Activated CD4-positive, CD25-positive, alpha-beta regulatory T cell (primary cell): ENCODE data around the gene MYORG.

Experiments
- DNase-seq, 4 experiments: peaks; one replicate each; lab custom pipeline; 2025; lab: John Stamatoyannopoulos, UW

Gene MYORG

DNA sequence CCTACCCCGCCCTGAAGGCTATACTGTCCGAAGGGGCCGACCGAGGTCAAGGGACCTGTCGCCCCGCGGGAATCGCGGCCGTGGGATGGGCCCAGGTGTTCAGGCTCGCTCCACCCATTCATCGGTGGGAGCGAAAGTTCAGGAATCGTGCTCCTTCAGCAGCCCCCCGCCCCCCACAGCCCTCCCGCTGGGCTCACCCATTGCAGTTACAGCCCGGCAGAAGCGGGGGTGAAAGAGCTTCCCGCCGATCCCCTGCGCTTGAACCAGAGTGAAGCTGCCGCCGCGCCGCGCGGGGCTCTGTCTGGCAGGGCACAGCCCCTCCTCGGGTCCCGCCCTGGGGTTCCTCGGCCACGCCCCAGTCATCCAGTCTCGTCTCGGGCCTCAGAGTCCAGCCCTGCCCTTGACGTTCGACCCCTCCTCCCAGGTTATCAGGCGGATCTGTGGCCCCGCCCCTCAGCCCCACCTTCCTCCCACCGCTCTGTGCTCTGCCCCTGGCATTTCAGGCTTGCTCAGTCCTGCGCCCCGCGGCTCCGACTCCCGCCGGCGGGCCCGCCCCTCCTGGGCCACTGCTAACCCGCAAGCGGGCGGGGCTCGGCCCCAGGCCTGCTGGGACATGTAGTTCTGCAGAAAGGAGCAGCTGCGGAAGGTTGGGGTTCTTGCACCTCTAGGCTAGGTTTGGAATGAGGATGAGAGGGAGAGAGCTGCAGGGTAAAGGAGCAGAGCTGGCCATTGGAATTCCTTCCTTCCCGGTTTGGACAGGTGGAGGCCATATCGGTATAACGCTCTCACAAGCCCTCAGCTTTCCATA is at the start of gene MYORG:
Gene MYORG (minus strand): TSS at position 303 of the 808 bp plus-strand sequence. CDS start 3,955 bp downstream, outside the sequence.
- DNase-seq, result peak; percentile 88 to 96 (median 94)

DNA sequence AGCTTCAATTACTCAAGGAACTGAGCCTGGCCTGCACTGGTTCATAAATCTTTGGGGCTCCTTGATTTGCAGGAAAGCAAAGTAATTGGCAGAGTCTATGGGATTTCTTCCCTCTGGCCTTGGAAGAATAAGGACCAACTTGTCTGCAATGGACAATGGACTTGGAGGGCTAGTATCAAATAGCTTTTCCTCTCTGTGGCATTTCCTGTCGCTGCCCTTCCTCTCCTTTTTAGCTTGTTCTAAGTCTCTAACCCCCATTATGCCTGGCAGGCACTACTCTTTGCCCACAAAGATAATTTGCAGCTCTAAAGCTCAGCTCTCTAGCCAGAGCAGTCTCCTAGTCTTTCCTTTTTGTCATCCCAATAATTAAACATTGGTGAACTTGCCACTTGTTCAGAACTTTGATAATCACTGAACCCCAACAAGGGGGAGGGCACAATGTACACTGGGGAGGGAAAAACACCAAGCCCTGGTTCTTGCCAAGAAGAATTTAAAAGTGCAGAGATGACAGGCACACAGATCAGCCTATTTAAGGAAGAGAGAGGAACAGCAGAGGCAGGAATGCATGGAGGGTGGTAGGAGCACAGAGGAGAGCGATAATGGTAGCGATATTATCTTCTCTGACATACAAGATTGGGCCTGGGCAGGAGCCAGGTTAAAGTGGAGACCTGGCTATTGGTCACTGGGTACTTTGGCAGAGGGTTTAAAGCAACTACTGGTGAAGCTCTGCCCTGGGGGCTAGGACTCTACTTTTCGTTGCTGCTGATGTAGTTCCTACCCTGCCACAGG is 43.2 kb upstream of the MYORG start:
- DNase-seq, result no peak

- DNase-seq, result no peak
These were observed 41.0 kb upstream of the MYORG start for GRCh38 chr9:34417734-34418133.

GRCh38 chr9:34413231-34413852 is 36.6 kb upstream of the MYORG start:
- DNase-seq, result peak in 2 of 4 experiments; percentile 3 to 7

GRCh38 chr9:34412336-34412735 is 35.6 kb upstream of the MYORG start:
- DNase-seq, result no peak

GRCh38 chr9:34409154-34409553 is 32.5 kb upstream of the MYORG start:
- no peak for DNase-seq

DNA sequence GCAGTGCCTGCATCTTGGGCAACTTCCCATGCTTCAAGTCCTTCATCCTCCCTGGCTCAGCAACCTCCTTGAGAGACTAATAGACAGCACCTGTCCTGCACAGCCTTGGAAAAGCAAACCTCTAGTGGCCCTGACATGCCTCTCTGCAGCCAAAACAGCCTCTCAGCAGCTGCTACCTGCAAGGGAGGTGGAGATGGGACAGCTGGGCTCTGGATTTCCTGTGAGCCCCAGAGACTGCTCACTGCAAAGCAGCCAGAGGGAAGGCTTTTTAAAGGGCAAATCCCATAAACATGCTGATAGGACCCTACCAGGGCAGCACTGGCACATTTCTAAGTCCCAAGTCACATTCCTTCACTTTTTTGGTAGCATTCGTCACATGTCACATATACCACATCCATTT is 31.5 kb upstream of the MYORG start:
- no peak for DNase-seq

DNA sequence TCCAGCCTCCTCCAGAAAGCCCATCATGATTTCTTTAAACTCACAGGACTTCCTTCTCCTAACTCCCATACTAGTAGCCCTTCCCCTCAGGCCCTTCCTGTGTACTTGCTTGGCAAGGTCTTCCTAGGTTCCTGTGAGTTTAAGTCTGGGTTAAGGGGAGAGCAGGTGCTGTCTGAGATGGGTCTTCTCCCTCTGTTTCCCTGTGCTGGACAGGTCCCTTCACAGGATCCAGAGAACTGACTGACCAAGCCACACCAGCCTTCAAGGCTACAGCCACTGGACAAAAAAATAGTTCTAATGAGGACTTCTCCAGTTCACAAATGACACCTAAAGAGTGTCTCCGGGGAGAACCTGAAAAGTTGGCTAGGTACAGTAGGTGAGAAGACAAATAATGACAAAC is 29.5 kb upstream of the MYORG start:
- no peak for DNase-seq

DNA sequence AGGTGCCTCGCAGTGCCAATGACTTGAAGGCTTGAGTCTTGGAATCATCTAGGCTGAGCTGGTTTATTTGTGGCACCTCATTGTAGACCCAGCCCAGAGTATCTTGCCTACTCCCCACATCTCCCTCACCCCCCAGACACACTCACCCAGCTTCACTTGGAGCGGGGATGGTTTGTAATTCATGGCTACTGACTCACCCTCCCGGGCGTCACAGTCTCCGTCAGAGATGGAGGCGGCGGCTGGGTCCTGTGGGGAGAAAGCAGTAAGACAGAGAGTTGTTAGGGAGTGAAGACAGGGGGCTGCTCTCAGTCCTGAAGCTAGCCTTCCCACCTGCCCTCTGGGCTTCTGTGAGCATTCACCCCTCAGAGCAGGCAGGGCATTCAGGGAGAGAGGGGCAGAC is 29.0 kb upstream of the MYORG start:
- no peak for DNase-seq

DNA sequence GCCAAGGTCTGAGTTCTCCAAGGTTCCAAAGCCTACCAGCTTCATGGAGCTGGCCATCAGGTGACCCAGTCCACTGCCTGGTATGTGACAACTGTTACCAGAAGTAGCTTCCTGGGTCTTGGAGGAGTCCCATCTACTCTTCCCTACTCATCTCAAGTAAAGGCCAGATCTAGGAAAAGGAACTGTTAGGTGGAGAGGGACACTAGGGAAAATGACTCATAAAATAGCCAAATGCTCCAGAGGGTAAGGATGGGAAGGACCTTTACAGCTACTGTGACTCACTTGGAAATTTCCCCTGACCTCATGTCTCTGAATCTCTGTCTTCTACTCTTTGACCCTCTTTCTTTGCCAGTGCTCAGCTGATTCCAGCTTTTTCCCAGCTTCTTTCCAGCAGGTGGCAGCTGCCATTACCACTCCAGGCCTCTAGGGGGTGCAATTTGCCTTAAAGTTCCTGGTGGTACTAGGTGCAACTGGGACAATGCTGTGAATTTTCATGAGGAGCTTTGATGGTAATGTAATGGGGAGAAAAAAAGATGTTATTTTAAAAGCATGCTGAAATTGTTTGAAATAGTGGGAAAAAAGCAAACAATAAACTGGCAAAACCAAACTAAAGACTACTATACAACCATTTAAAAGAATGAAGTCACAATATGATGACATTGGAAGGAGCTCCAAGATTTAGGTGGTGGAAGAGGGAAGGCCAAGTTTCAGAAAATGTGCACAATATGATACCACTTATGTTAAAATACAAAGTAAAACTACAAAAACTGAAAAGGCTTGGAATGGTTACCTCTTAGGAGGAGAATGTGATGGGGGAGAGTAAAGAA is 27.1 kb upstream of the MYORG start:
- DNase-seq, result peak in 3 of 4 experiments; percentile 21 to 30 (median 22)

- no peak for DNase-seq
These were observed 24.2 kb upstream of the MYORG start for GRCh38 chr9:34400686-34401602.

- DNase-seq, result no peak
These were observed 23.6 kb upstream of the MYORG start for GRCh38 chr9:34400275-34400674.

DNA sequence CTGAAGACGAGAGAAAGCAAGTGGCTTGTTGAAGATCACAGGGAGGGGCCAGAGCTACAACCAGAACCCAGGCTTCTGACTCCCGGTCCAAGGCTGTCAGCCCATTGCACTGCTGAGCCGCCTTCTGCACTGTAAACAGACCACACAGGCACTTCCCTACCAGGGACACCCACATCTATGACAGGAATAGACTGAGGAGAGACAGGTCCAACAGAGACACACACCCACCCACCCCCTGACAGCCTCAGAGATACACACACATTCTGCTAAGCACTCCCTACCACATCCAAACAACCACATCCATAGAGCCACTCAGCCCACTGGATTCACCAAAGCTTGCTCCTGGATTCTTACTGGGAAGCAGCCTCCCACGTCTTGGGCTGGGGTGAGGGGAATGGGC is 23.0 kb upstream of the MYORG start:
- no peak for DNase-seq

- DNase-seq, result no peak
These were observed 22.2 kb upstream of the MYORG start for GRCh38 chr9:34398875-34399274.

- DNase-seq, result no peak
These were observed 19.8 kb upstream of the MYORG start for GRCh38 chr9:34396276-34397214.

- DNase-seq, result no peak
These were observed 15.8 kb upstream of the MYORG start for GRCh38 chr9:34392511-34392910.

DNA sequence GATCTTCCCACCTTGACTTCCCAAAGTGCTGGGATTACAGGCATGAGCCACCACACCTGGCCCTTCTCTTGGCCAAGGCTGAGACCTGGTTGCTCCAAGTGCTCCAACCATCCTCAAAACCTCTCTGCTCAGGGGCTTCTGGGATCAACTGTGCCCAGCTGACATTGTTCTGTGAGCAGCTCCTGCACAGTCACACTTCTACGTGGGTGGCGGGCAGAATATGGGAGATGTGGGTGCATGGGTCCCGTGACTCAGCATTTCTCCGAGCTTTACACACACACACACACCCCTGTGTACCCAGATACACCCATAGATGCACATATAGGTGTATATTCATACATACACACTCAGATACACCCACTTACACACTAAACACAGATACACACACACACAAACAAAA is 10.5 kb upstream of the MYORG start:
- no peak for DNase-seq

DNA sequence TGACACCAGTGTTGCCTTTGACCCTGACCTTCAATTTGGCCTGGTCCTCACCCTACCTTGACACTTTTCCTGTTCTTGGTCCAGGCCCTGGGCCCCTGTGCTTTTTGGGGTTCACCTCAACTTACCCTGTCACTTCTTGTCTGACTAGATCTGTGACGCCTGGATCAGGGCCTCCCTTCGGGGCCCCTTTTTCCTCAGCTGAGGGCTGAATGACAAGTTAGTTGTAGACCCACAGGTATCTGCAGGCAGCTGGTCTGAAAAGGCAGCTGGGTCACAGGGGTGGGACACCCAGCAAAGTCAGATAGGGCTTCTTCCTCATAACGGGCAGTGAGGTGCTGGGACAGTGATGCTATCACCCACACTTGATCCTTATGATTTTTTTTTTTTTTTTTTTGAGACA is 10.0 kb upstream of the MYORG start:
- no peak for DNase-seq

DNA sequence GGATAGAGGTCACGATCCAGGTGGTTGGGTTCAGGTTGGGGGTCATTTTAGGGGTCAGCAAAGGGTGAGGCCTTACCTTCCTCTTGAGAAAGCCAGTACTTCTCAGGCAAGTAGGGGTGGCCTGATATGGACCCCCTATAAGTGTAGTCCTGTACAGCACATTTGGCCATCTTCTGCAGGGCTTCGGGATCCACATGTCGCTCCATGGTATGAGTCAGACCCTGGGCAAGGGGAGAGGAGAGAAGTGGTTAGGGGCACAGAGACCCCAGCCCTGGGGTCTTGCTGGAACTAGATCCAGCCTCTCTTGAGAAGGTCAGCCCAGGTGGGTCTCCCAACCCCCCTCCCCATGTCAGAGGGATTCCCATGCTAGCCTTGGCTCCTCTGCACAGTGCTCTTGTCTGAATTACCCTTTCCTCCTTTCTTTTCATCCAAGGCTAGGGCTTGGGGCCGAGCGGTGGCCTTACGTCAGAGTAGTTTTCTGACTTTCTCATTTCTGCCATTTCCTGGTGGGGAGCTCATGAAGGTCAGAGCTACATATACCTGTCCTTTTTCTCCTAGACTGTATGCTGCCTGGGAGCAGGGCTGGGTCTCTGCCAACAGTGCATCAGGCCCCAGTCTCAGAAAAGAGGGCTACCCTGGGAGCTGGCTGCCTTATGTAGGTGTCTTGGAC is 9.0 kb upstream of the MYORG start:
- DNase-seq, result no peak
